Stimulated activated CD4-positive, alpha-beta T cell treated with anti-CD3 and anti-CD28 coated beads, Interleukin-1b, Interleukin-23, amount 100 ng/mL, for 24 hours (primary cell): ENCODE data around the gene TRPM7.
"Not testable (repeated sequence)": the region's sequence is repeated elsewhere in the genome, so short reads cannot be mapped to it uniquely, and the experiment has no call there.

Experiments
- DNase-seq, 4 experiments: peaks; one replicate each; pipeline ENCODE4 v3.0.0-alpha.2; 2020; ENCODE audit warnings: low read depth in 4 of 4, low spot score in 1 of 4

Gene TRPM7

GRCh38 chr15:50665938-50666337 is 20.7 kb downstream of the TRPM7 start:
- no peak for DNase-seq

GRCh38 chr15:50655555-50655954 is 31.0 kb downstream of the TRPM7 start:
- no peak for DNase-seq

- DNase-seq: no peak
Observed at GRCh38 chr15:50653156-50653743, 33.3 kb downstream of the TRPM7 start.

- DNase-seq: no peak
Observed at GRCh38 chr15:50652671-50653070, 33.9 kb downstream of the TRPM7 start.

- no peak for DNase-seq
Observed at GRCh38 chr15:50641318-50641717, 45.3 kb downstream of the TRPM7 start.

- DNase-seq: no peak
Observed at GRCh38 chr15:50636146-50636545, 50.5 kb downstream of the TRPM7 start.

- DNase-seq: no peak
Observed at GRCh38 chr15:50633653-50634052, 52.9 kb downstream of the TRPM7 start.

- no peak for DNase-seq
Observed at GRCh38 chr15:50628421-50628820, 58.2 kb downstream of the TRPM7 start.

- DNase-seq: no peak
Observed at GRCh38 chr15:50627351-50628055, 59.1 kb downstream of the TRPM7 start.

- no peak for DNase-seq
Observed at GRCh38 chr15:50624616-50625168, 61.9 kb downstream of the TRPM7 start.

GRCh38 chr15:50622361-50622943 is 64.1 kb downstream of the TRPM7 start:
- not testable (repeated sequence) for DNase-seq

GRCh38 chr15:50616960-50617359 is 69.6 kb downstream of the TRPM7 start:
- DNase-seq: not testable (repeated sequence)

- not testable (repeated sequence) for DNase-seq
Observed at GRCh38 chr15:50616554-50616953, 70.0 kb downstream of the TRPM7 start.

- DNase-seq: no peak
Observed at GRCh38 chr15:50613600-50613999, 73.0 kb downstream of the TRPM7 start.

- DNase-seq: no peak
Observed at GRCh38 chr15:50607129-50607528, 79.5 kb downstream of the TRPM7 start.

- no peak for DNase-seq
Observed at GRCh38 chr15:50605462-50605861, 81.1 kb downstream of the TRPM7 start.

GRCh38 chr15:50602028-50602427 is 84.6 kb downstream of the TRPM7 start:
- not testable (repeated sequence) for DNase-seq

- no peak for DNase-seq
Observed at GRCh38 chr15:50594311-50594710, 92.3 kb downstream of the TRPM7 start.

GRCh38 chr15:50593761-50594160 is 92.8 kb downstream of the TRPM7 start:
- DNase-seq: no peak

GRCh38 chr15:50590288-50590687 is 96.3 kb downstream of the TRPM7 start:
- no peak for DNase-seq

- DNase-seq: no peak
Observed at GRCh38 chr15:50577492-50577891, 109.1 kb downstream of the TRPM7 start.

GRCh38 chr15:50576166-50576565 is 110.4 kb downstream of the TRPM7 start:
- DNase-seq: no peak
